Ureter (tissue), 1 donor: ENCODE measurements around the gene VKORC1L1. TPM values are rescaled to one million over a fixed set of nuclear protein-coding genes. Genes with fewer than 3 reads are reported as not detected.
"Not testable (repeated sequence)": the region's sequence is repeated elsewhere in the genome, so short reads cannot be mapped to it uniquely, and the experiment has no call there.

Source experiments
- DNase-seq: peaks from one replicate; pipeline ENCODE4 v3.0.0-alpha.2; 2020; ENCODE audit warnings: low spot score
- total RNA-seq: library from RNA; stranded (reverse); gene quantifications from one replicate; pipeline ENCODE4 v1.2.4, GENCODE V29; 2023
- donor health status: DM: yes; HTN: yes; CAD: no.

VKORC1L1 gene
- total RNA-seq = 20.4 TPM

DNA sequence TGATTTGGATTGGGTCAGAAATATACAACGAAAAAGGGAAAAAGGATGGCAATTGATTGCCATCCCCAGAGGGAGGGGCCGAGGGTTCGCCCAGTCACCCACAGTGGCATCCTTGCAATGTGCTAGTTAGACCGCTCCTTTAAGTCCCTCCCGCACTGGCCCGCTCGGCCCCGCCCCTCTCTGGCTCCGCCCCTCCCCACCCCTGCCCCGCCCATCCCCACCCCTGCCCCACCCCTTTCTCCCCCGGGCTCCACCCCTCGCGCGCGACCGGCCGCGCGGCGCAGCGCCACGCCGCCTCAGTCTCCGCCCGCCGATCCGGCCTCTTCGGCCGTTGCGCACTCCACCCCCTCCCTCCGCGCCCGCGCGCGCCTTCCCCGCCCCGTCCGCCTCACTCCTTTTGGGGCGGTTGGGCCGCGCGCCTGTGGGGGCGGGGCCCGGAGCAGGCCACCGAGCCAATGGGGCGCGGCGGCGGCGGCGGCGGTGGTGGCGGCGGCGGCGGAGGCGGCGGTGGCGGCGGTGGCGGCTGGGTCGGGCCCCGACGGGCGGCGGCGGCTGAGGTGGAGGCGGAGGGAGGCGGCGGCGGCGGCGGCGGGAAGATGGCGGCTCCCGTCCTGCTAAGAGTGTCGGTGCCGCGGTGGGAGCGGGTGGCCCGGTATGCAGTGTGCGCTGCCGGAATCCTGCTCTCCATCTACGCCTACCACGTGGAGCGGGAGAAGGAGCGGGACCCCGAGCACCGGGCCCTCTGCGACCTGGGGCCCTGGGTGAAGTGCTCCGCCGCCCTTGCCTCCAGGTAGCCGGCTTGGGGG, at the start of gene VKORC1L1:
VKORC1L1 (plus strand) TSS at position 299 of the 806 bp plus-strand sequence; CDS start at position 597, 298 bp downstream.
- DNase-seq = peak; percentile 97

GRCh38 chr7:65827366-65827765, 45.5 kb upstream of the VKORC1L1 start:
- DNase-seq = no peak

DNA sequence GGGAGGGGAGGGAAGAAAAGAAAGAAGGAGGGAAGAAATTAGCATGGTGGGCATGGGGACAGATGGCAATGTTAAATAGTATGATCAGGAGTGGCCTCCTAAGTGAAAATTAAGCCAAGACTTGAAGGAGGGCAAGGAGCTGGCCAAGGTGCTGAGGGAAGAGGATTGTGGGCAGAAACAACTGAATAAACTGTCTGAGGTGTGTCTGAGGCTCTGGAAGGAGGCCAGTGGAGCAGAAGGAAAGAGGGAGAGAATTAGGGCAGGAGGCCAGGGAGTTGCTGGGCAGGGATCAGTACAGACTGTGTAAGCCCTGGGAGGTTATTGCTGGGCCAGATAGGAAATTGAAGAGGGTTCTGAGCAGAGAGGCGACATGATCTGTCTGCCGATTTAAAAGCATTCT, 40.6 kb upstream of the VKORC1L1 start:
- DNase-seq = no peak

- DNase-seq = not testable (repeated sequence)
Observed at GRCh38 chr7:65836684-65837083, 36.2 kb upstream of the VKORC1L1 start.

DNA sequence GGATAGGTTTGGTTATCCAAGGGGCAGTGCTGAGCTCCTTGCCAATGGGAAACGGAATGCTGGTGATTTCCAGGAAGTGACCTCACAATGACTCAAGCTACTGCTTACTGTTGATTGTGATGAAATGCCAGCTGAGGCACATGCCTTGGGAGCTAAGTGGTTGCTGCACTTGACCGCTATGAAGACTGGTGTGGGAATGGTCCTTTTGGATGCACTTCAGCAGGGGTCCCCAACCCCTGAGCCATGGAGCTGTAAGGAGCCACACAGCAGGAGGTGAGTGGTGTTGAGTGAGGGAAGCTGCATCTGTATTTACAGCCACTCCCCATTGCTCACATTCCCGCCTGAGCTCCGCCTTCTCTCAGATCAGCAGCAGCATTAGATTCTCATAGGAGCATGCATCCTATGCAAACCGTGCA, 35.3 kb upstream of the VKORC1L1 start:
- not testable (repeated sequence) for DNase-seq

GRCh38 chr7:65839846-65840245, 33.0 kb upstream of the VKORC1L1 start:
- no peak for DNase-seq

GRCh38 chr7:65840446-65840845, 32.4 kb upstream of the VKORC1L1 start:
- DNase-seq = no peak

DNA sequence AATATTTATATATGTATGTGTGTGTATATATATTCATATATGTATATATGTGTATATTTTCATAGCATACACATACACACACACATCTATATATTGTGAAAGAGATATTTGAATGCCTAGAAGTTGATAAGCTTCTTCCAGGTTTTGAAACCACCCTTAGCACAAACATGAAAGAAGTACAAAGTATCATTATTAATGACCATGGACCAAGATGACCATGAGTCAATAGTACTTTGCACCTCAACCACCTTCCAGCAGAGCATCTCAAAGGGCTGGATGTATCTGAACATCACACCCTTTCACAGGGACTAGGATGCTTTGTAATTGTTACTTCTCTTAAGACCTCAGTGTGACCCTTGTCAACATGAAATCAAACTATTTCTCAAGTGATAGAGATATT, 29.3 kb upstream of the VKORC1L1 start:
- not testable (repeated sequence) for DNase-seq

GRCh38 chr7:65846008-65846570, 26.8 kb upstream of the VKORC1L1 start:
- no peak for DNase-seq

DNA sequence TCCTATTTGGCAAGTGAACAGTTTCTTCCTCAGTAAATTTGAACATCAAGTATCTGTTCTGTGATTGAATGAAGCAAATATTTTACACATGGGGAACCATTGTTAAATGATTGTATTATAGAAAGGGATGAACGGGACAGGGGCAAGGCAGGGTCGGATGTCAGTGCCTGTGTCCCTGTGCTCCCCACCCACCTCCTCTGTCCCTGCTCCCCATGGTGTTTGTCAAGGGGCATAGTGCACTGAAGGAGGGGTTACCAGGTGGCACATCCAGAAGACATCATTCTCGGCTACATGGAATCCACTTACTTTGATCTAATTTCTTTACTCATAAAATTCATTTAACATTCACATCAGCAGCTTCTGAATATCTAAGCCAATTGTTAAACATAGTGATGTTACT, 19.4 kb upstream of the VKORC1L1 start:
- not testable (repeated sequence) for DNase-seq

DNA sequence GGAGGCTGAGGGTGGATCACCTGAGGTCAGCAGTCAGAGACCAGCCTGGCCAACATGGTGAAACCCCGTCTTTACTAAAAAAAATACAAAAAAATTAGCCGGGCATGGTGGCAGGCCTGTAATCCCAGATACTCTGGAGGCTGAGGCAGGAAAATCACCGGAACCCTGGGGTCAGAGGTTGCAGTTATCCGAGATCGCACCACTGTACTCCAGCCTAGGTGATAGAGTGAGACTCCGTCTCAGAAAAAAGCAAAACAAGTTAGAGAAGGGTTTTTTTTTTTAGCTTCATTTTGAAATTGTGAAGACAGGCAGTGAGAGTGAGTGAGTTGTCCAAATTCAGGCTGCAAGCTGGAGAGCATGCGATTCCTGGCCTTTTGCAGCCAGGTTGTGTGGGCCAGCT, 19.0 kb upstream of the VKORC1L1 start:
- not testable (repeated sequence) for DNase-seq

DNA sequence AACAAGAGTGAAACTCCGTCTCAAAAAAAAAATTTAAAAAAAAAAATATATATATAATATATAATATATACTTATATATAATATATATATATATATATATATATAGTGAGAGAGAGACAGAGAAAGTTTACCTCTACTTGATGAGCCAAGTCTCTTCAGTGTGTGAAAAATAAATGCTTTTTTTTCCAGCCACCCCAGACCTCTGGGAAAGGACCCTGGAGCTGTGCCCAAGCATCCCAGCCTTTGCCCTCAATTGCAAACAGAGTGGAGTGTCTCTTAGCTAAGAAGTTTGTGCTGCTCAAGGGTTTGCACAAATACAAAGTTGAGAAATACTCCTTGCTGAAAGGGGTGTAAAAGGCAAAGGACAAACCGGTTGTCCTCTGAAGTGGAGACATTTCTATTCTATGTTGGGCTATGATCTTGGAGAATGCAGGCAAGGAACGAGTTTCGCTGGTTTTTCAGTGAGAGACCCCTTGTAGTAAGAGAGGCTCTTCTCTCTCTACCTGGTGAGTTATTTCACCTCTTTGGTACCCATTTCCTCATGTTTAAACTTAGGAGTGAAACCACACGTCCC, 15.5 kb upstream of the VKORC1L1 start:
- DNase-seq = not testable (repeated sequence)

DNA sequence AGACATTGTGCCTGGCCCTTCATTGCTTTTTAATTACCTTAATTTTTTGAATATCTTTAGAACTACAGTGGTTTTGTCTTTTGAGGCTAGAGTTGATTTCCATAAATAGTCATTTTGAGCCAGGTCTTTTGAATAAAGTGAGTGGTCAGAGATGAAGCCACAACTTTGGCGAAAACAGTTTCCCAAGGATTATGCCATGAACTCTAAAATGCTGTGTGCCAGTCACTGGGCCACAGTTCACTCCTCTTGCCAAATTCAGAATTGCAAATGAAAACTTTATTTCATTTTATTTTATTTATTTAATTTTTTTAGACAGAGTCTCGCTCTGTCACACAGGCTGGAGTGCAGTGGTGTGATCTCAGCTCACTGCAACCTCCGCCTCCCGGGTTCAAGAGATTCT, 14.2 kb upstream of the VKORC1L1 start:
- DNase-seq = not testable (repeated sequence)

DNA sequence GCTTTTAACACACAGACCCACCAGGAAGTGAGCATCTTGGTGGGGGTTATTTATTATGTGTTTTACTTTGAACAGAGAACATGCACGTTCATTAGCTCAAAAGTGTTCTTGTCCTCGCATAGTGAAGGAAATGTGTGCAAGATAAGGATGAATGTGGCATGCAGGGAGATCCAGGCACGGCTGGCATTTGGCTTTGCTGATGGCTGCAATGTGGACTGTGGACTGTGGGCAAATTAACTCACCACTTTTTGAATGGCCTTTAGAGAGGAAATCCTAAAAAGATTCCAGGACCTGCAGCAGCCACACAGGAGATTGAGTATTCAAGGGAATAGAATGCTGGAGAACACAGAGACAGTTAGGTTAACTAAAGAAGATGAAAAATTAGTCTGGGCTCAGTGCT, 6.6 kb upstream of the VKORC1L1 start:
- DNase-seq = not testable (repeated sequence)

DNA sequence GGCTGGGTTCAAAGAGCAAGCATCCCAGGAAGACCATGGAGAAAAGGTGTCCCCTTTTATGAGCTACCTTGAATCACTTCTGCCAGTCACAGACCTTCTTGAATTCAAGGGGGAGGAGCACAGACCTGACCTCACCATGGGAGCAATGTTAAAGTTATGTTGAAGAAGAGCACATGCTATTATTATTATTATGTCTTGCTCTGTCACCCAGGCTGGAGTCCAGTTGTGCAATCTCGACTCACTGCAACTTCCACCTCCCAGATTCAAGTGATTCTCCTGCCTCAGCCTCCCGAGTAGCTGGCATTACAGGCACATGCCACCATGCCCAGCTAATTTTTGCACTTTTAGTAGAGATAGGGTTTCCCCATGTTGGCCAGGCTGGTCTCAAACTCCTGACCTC, 5.2 kb upstream of the VKORC1L1 start:
- DNase-seq = not testable (repeated sequence)

GRCh38 chr7:65869312-65869711, 3.6 kb upstream of the VKORC1L1 start:
- DNase-seq = not testable (repeated sequence)

GRCh38 chr7:65871451-65871850, 1.4 kb upstream of the VKORC1L1 start:
- DNase-seq = not testable (repeated sequence)

- DNase-seq = peak; percentile 45
Observed at GRCh38 chr7:65873582-65874193, 814 bp downstream of the VKORC1L1 start.

GRCh38 chr7:65875715-65876114, 2.8 kb downstream of the VKORC1L1 start:
- not testable (repeated sequence) for DNase-seq

GRCh38 chr7:65879292-65880153, 6.6 kb downstream of the VKORC1L1 start:
- not testable (repeated sequence) for DNase-seq

DNA sequence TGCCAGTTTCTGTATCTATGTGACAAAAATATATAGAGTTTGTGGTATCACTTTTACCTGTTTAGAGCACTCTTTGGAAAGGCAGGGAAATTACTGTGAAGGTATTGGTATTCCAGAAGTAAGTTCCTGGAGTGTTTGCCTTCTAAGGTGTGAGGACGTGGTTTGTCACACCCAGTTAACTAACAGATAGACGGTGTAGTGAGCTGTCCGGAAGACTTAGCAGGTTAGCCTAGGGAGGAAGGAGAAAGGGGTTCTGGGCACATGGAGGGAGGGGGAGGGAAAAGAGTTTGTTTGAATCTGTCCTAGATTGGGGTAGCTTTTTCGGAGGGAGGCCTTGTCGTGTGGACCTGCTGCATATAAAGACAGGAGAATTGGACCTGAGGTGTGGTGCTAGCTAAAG, 7.4 kb downstream of the VKORC1L1 start:
- DNase-seq = not testable (repeated sequence)
